H9 (cell line): ENCODE data around the gene SLC6A8. TPM values are rescaled to one million over a fixed set of nuclear protein-coding genes. Genes with fewer than 3 reads are reported as not detected.

Experiments
- DNase-seq: peaks from one replicate; pipeline ENCODE4 v3.0.0-alpha.2; 2017
- H2AFZ ChIP-seq: one replicate; pipeline ENCODE4 v1.6.1; 2013; ENCODE audit warnings: mild to moderate bottlenecking, low read length, control low read depth, moderate library complexity
- H2AK5ac ChIP-seq: 2 replicates; pipeline ENCODE4 v1.6.1; 2013; ENCODE audit warnings: low read length, control low read depth, mixed read lengths; ENCODE audit not compliant: insufficient read length
- H2BK120ac ChIP-seq: one replicate; pipeline ENCODE4 v1.6.1; 2013; ENCODE audit warnings: low read depth, mild to moderate bottlenecking, low read length, control low read depth, inconsistent platforms; ENCODE audit not compliant: poor library complexity, severe bottlenecking
- H2BK12ac ChIP-seq: 2 replicates; pipeline ENCODE4 v1.6.1; 2013; ENCODE audit warnings: low read length, control low read depth, mixed read lengths, low read depth; ENCODE audit not compliant: insufficient read length
- H2BK15ac ChIP-seq: 2 replicates; pipeline ENCODE4 v1.6.1; 2013; ENCODE audit warnings: low read depth, low read length, control low read depth
- H2BK20ac ChIP-seq: one replicate; pipeline ENCODE4 v1.6.1; 2013; ENCODE audit warnings: low read depth, mild to moderate bottlenecking, low read length, control low read depth, inconsistent platforms; ENCODE audit not compliant: poor library complexity, severe bottlenecking
- H2BK5ac ChIP-seq: 2 replicates; pipeline ENCODE4 v1.6.1; 2013; ENCODE audit warnings: low read length, control low read depth, mixed read lengths; ENCODE audit not compliant: insufficient read length
- H3K14ac ChIP-seq: 2 replicates; pipeline ENCODE4 v1.6.1; 2013; ENCODE audit warnings: low read length, control low read depth; ENCODE audit not compliant: insufficient read depth
- H3K18ac ChIP-seq: 2 replicates; pipeline ENCODE4 v1.6.1; 2013; ENCODE audit warnings: low read depth, mild to moderate bottlenecking, mixed read lengths, low read length, control low read depth; ENCODE audit not compliant: insufficient read length
- H3K23ac ChIP-seq: 2 replicates; pipeline ENCODE4 v1.6.1; 2013; ENCODE audit warnings: low read length, control low read depth, mixed read lengths, low read depth; ENCODE audit not compliant: insufficient read length
- H3K23me2 ChIP-seq: 2 replicates; pipeline ENCODE4 v1.6.1; 2013; ENCODE audit warnings: low read depth, mild to moderate bottlenecking, mixed read lengths, low read length, control low read depth; ENCODE audit not compliant: insufficient read length, poor library complexity, severe bottlenecking
- H3K27ac ChIP-seq: 2 replicates; pipeline ENCODE4 v1.5.1; 2013; ENCODE audit warnings: low read length, control low read depth, mixed read lengths, low read depth; ENCODE audit not compliant: insufficient read length
- H3K27me3 ChIP-seq: 2 replicates; pipeline ENCODE4 v1.6.1; 2013; ENCODE audit warnings: low read length, control low read depth, inconsistent platforms; ENCODE audit not compliant: insufficient read depth
- H3K4ac ChIP-seq: 2 replicates; pipeline ENCODE4 v1.6.1; 2013; ENCODE audit warnings: low read depth, mild to moderate bottlenecking, control low read depth, inconsistent platforms, low read length, moderate library complexity
- H3K4me1 ChIP-seq: 2 replicates; pipeline ENCODE4 v1.6.1; 2013; ENCODE audit warnings: low read length, control low read depth, inconsistent platforms; ENCODE audit not compliant: insufficient read depth
- H3K4me2 ChIP-seq: 2 replicates; pipeline ENCODE4 v1.6.1; 2013; ENCODE audit warnings: low read length, control low read depth, mixed read lengths; ENCODE audit not compliant: insufficient read length, insufficient read depth
- H3K56ac ChIP-seq: 2 replicates; pipeline ENCODE4 v1.6.1; 2013; ENCODE audit warnings: low read depth, mild to moderate bottlenecking, mixed read lengths, low read length, control low read depth; ENCODE audit not compliant: insufficient read length
- H3K79me1 ChIP-seq: 2 replicates; pipeline ENCODE4 v1.6.1; 2013; ENCODE audit warnings: low read depth, mild to moderate bottlenecking, moderate library complexity, low read length, control low read depth, inconsistent platforms; ENCODE audit not compliant: insufficient read depth, poor library complexity, severe bottlenecking
- H3K79me2 ChIP-seq: 2 replicates; pipeline ENCODE4 v1.6.1; 2013; ENCODE audit warnings: low read length, control low read depth, inconsistent platforms; ENCODE audit not compliant: insufficient read depth
- H3K9ac ChIP-seq: 2 replicates; pipeline ENCODE4 v1.6.1; 2013; ENCODE audit warnings: low read length, control low read depth, mixed read lengths; ENCODE audit not compliant: insufficient read length; ENCODE audit errors: extremely low read depth
- H3K9me3 ChIP-seq: one replicate; pipeline ENCODE4 v1.6.1; 2013; ENCODE audit warnings: low read depth, low read length, inconsistent platforms; ENCODE audit not compliant: control insufficient read depth
- H3T11ph ChIP-seq: one replicate; pipeline ENCODE4 v1.6.1; 2013; ENCODE audit warnings: mild to moderate bottlenecking, low read length, control low read depth, inconsistent platforms
- H4K20me1 ChIP-seq: one replicate; pipeline ENCODE4 v1.6.1; 2013; ENCODE audit not compliant: control insufficient read depth, insufficient read length, insufficient read depth
- H4K5ac ChIP-seq: 2 replicates; pipeline ENCODE4 v1.6.1; 2013; ENCODE audit warnings: low read depth, mild to moderate bottlenecking, mixed read lengths, low read length, control low read depth; ENCODE audit not compliant: insufficient read length
- H4K8ac ChIP-seq: replicated peaks from 2 replicates; pipeline ENCODE4 v1.6.1; 2013; ENCODE audit warnings: low read length, control low read depth, mixed read lengths, low read depth; ENCODE audit not compliant: insufficient read length
- H4K91ac ChIP-seq: 2 replicates; pipeline ENCODE4 v1.6.1; 2013; ENCODE audit warnings: low read depth, mild to moderate bottlenecking, moderate library complexity, mixed read lengths, low read length, control low read depth; ENCODE audit not compliant: insufficient read length
- H3K27ac Mint-ChIP-seq, 3 experiments: 2 replicates in 2 of 3; 3 replicates in 1 of 3; pipeline ENCODE4 v1.8.0; 2020 to 2021; ENCODE audit warnings: mixed read lengths in 3 of 3, mild to moderate bottlenecking in 1 of 3, moderate library complexity in 1 of 3
- H3K27me3 Mint-ChIP-seq: 2 replicates; pipeline ENCODE4 v1.8.0; 2021; ENCODE audit warnings: low read depth, mild to moderate bottlenecking, moderate library complexity, mixed read lengths
- H3K36me3 Mint-ChIP-seq, 3 experiments: 2 replicates in 2 of 3; 3 replicates in 1 of 3; pipeline ENCODE4 v1.8.0; 2020 to 2021; ENCODE audit warnings: low read depth in 3 of 3, mixed read lengths in 3 of 3; ENCODE audit not compliant: insufficient read depth in 1 of 3
- H3K4me1 Mint-ChIP-seq, 2 experiments: 2 replicates each; pipeline ENCODE4 v1.8.0; 2020; ENCODE audit warnings: mixed read lengths in 2 of 2
- H3K4me3 Mint-ChIP-seq, 2 experiments: 2 replicates in 1 of 2; 3 replicates in 1 of 2; pipeline ENCODE4 v1.8.0; 2020 to 2021; ENCODE audit warnings: mild to moderate bottlenecking in 2 of 2, mixed read lengths in 2 of 2, moderate library complexity in 1 of 2
- H3K9me3 Mint-ChIP-seq, 2 experiments: 2 replicates in 1 of 2; 3 replicates in 1 of 2; pipeline ENCODE4 v1.8.0; 2020; ENCODE audit warnings: mild to moderate bottlenecking in 2 of 2, mixed read lengths in 2 of 2, moderate library complexity in 1 of 2
- WGBS: extraction: QIAGEN DNeasy Blood & Tissue Kit; methylation state at CpG from one replicate; pipeline ENCODE4 v1.1.7; 2013; ENCODE audit warnings: missing lambda C conversion rate, low lambda C conversion rate, mixed read lengths; ENCODE audit not compliant: insufficient read length; ENCODE audit errors: extremely low coverage; 5-methylcytosine and 5-hydroxymethylcytosine counted together
- total RNA-seq: library from RNA; stranded (reverse); gene quantifications from 2 replicates; pipeline ENCODE4 v1.2.1, GENCODE V29; 2021
- TF ChIP-seq, protein P1 (sequence below): fragments of 200-600 bp; sonication (generic); conservative IDR thresholded peaks from 3 replicates; pipeline ENCODE4 v1.8.0; 2021; ENCODE audit warnings: antibody characterized with exemption, mild to moderate bottlenecking

The SLC6A8 gene
- total RNA-seq, 1 experiment from 2014 or later, result 229 TPM

DNA sequence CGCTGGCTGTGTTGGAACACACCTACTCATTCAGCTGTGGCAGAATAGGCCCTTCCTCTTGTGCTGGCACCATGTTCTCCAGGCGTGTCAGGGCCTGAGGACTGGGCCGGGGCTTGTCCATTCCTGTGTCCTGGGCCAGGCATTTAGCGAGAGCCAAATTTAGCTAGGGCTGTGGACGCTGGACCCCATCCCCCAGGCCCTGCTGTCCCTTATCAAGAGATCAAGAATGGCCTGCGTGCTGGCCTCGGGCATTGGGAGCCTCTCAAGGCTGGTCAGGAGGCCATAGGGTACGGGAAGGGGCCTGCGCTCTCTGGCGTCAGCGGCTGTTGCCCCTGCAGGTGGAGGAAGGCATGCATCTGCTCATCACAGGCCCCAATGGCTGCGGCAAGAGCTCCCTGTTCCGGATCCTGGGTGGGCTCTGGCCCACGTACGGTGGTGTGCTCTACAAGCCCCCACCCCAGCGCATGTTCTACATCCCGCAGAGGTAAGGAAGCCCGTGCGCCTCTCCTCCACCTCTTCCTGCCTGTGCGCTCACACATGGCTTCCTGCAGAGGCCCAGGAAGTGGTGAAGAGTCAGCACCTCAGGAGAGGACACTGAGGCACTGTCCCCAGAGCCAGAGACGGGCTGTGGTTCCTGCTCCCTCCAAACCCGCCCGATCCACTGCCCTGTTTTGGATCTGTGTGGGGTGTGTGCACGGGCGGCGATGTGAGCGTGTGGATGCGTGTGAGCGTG, 52.2 kb downstream of the SLC6A8 start:
- Histone ChIP-seq H3K56ac (no peak overlapping the region), H3K27me3 (no peaks in the 10 kb centered on the region), H2AFZ (no peak overlapping the region), H3K18ac (no peak overlapping the region), H2BK120ac (no peak overlapping the region), H3K4ac (no peak overlapping the region), H3K9me3 (peaks cover 13% of the 10 kb centered on the region), H4K20me1 (no peaks in the 10 kb centered on the region), H2BK15ac (no peak overlapping the region), H2BK12ac (no peak overlapping the region), H2AK5ac (no peak overlapping the region), H2BK20ac (no peak overlapping the region), H3K79me1 (no peaks in the 10 kb centered on the region), H3K4me1 (no peaks in the 10 kb centered on the region), H3K27ac (no peak overlapping the region), H3K9ac (no peak overlapping the region), H4K8ac (no peak overlapping the region), H3K4me2 (no peak overlapping the region), H3T11ph (no peak overlapping the region), H3K79me2 (no peaks in the 10 kb centered on the region), H4K91ac (no peak overlapping the region), H3K14ac (no peak overlapping the region), H2BK5ac (no peak overlapping the region), H4K5ac (no peak overlapping the region), H3K23me2 (peaks cover 7% of the 10 kb centered on the region), H3K23ac (no peak overlapping the region)
- H3K27me3 Mint-ChIP-seq, result no peaks in the 10 kb centered on the region
- peaks cover 7 to 19% (median 9%) of the 10 kb centered on the region in 3 experiments; a peak in 5 of 7 replicates for H3K36me3 Mint-ChIP-seq
- H3K4me1 Mint-ChIP-seq, result peaks cover 7 to 12% of the 10 kb centered on the region in 2 experiments
- H3K4me3 Mint-ChIP-seq, result no peak overlapping the region
- TF ChIP-seq, protein P1, sequence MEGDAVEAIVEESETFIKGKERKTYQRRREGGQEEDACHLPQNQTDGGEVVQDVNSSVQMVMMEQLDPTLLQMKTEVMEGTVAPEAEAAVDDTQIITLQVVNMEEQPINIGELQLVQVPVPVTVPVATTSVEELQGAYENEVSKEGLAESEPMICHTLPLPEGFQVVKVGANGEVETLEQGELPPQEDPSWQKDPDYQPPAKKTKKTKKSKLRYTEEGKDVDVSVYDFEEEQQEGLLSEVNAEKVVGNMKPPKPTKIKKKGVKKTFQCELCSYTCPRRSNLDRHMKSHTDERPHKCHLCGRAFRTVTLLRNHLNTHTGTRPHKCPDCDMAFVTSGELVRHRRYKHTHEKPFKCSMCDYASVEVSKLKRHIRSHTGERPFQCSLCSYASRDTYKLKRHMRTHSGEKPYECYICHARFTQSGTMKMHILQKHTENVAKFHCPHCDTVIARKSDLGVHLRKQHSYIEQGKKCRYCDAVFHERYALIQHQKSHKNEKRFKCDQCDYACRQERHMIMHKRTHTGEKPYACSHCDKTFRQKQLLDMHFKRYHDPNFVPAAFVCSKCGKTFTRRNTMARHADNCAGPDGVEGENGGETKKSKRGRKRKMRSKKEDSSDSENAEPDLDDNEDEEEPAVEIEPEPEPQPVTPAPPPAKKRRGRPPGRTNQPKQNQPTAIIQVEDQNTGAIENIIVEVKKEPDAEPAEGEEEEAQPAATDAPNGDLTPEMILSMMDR, result no peak
- DNase-seq, result no peak
- no peak overlapping the region for H3K27ac Mint-ChIP-seq
- H3K9me3 Mint-ChIP-seq, result peaks cover 61 to 75% of the 10 kb centered on the region in 2 experiments
- no CpG with 5 or more reads among the region's 29 CpGs for WGBS
